ENCODE measurements around the gene PEPD. TPM values are rescaled to one million over a fixed set of nuclear protein-coding genes. Genes with fewer than 3 reads are reported as not detected.

The PEPD gene
- total RNA-seq, 1 donor from 2014 or later: 49.7 TPM

- Mint-ChIP-seq H3K9me3 (no peaks in the 10 kb centered on the region), H3K27ac (no peak overlapping the region), H3K4me1 (peaks cover 6% of the 10 kb centered on the region), H3K4me3 (no peak overlapping the region), H3K36me3 (no peaks in the 10 kb centered on the region), H3K27me3 (ENCODE audit: low read depth) (no peaks in the 10 kb centered on the region)
- no peak for TF ChIP-seq CTCF (IDR thresholded peaks at IDR 0.05; ENCODE audit: unreplicated experiment)
- no peak for DNase-seq (ENCODE audit: low spot score in 2 of 2, unreplicated experiment in 2 of 2)
Measured at GRCh38 chr19:33421368-33421767, 100.2 kb downstream of the PEPD start.

GRCh38 chr19:33420821-33421220 is 100.8 kb downstream of the PEPD start:
- Mint-ChIP-seq H3K4me3 (no peak overlapping the region), H3K36me3 (no peaks in the 10 kb centered on the region), H3K27ac (no peak overlapping the region), H3K27me3 (ENCODE audit: low read depth) (no peaks in the 10 kb centered on the region), H3K9me3 (no peaks in the 10 kb centered on the region), H3K4me1 (peaks cover 9% of the 10 kb centered on the region)
- TF ChIP-seq CTCF (IDR thresholded peaks at IDR 0.05; ENCODE audit: unreplicated experiment): no peak
- no peak for DNase-seq (ENCODE audit: low spot score in 2 of 2, unreplicated experiment in 2 of 2)

DNA sequence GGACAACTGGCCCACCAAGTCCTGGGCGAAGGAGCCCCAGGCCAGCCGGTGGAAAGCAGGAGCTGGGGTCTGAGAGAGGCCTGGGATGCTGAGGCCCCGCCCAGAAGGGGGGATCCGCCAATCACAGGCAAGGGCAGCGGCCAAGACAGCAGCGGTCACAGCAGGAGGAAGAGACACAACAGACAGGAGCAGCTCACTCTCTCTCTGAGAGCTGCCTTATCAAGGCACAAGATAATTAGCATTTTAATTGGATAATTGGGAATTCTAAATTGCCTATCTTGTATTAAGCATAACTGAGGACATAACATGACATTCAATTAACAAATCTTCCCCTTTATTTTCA is 101.8 kb downstream of the PEPD start:
- DNase-seq (ENCODE audit: low spot score in 2 of 2, unreplicated experiment in 2 of 2): no peak
- no peak for TF ChIP-seq CTCF (IDR thresholded peaks at IDR 0.05; ENCODE audit: unreplicated experiment)

DNA sequence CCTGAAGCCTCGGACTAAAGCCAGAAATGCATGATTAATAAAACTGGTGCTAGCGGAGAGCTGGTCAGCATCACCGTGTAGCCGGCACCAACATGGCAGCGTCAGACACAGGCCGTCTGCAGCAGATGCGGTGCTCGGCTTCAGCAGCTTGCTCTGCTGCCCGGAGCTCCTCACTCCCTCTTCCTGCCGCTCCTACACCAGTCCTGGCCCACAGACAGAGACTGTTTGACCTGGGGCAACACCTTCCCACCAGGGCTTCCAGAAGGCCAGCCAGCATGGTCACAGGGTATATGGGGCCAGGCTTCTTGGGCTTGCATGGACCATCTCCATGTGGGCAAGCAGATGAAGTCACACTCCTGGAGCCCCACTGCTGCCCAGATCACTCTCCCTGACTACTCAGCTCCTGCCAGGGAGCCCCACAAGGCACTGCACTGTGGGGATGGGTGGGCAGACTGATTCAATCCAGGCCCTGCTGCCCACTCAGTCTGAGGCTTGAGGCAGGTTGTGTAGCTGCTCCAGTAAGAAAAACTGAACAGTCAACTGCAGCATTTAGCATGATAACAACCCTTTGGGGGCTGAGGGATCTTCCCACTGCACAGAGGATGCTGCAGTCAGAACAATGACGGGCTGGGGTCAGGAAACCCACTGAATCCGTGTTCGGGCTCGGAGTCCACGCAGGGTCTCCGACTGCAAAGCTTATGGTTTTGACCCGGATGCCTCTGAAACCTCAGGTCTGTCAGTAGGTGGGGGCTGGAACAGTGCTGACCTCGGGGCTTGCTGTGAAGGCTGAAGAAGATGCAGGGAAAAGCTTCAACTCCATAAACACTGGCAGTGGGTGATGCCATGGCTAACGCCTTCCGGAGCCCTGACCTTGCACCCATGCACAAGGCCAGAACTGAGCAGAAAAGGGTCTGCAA is 102.5 kb downstream of the PEPD start:
- no peak overlapping the region for H3K27ac Mint-ChIP-seq
- no peak overlapping the region for H3K4me3 Mint-ChIP-seq
- no peaks in the 10 kb centered on the region for H3K27me3 Mint-ChIP-seq (ENCODE audit: low read depth)
- no peaks in the 10 kb centered on the region for H3K9me3 Mint-ChIP-seq
- no peak for DNase-seq (ENCODE audit: low spot score in 2 of 2, unreplicated experiment in 2 of 2)
- no peaks in the 10 kb centered on the region for H3K36me3 Mint-ChIP-seq
- no peak for TF ChIP-seq CTCF (IDR thresholded peaks at IDR 0.05; ENCODE audit: unreplicated experiment)
- H3K4me1 Mint-ChIP-seq: peaks cover 9% of the 10 kb centered on the region

More for the DNA sequence above, 101.8 kb downstream of the PEPD start:
- Mint-ChIP-seq H3K4me3 (no peak overlapping the region), H3K9me3 (no peaks in the 10 kb centered on the region), H3K4me1 (peaks cover 9% of the 10 kb centered on the region), H3K27ac (no peak overlapping the region), H3K36me3 (no peaks in the 10 kb centered on the region), H3K27me3 (ENCODE audit: low read depth) (no peaks in the 10 kb centered on the region)

DNA sequence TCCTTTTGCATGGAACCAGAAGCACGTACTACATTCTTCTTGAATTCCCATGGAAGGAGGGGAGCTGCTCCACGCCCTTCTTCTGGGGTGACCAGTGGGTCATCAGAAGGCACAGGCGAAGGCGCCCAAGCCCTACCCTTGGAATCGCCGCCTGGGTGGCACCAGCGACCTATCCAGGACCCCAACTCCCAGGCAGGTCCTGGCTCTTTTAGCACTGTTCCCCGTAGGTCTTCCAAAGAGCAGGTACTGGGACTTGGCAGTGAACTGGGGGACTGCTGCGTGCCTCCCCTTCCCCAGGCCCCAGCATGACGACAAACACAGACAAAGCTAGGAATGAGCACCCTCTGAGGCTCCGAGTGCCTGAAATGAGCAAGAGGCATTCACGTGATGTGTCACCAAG is 103.1 kb downstream of the PEPD start:
- no peak for TF ChIP-seq CTCF (IDR thresholded peaks at IDR 0.05; ENCODE audit: unreplicated experiment)
- Mint-ChIP-seq H3K9me3 (no peaks in the 10 kb centered on the region), H3K36me3 (no peaks in the 10 kb centered on the region), H3K4me3 (no peak overlapping the region), H3K27me3 (ENCODE audit: low read depth) (no peaks in the 10 kb centered on the region), H3K4me1 (peaks cover 9% of the 10 kb centered on the region), H3K27ac (no peak overlapping the region)
- DNase-seq (ENCODE audit: low spot score in 2 of 2, unreplicated experiment in 2 of 2): no peak
